ENCODE measurements around the gene KCNC1.

Gene KCNC1

DNA sequence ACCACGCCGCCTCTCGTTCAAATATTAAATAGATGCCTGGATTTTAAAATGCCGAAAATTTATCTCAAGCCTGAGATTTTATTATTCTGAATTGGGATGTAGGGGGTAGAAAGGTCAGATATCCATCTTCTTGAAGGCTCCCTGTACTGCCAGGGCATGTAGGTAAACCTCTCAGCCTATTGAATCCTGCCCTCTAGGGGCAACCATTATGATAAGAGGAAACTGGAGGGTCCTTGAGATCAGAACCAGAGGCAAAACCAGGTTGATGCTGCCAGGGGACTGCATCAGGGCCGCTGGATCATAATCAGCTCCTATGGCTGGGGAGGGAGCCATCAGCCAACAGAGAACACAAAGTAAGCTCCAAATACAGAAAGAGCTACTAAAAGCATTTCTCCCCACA, 92.4 kb downstream of the KCNC1 start:
- DNase-seq (ENCODE audit: low read depth) = peak; percentile 11

DNA sequence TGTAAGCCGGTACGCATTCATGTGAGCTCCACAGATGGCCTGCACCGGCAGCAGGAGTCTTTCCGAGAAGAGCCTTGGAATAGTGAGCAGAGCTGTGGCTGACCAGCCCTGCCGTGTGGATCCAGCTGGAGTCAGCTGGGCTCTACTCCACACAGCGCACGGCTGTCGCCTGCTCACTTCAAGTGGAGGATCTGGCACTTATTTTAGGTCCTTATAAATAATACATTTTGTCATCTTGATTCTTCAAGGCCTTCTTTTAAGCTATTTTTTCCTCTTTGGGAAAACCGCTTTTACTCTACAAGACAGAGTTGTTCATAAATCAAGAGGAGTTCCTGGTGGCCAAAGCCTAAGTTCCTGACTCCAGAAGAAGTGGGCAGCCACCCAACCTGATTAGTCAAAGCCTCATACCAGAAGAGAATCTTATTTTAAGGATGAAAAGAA, 93.8 kb downstream of the KCNC1 start:
- DNase-seq (ENCODE audit: low read depth) = peak; percentile 18

DNA sequence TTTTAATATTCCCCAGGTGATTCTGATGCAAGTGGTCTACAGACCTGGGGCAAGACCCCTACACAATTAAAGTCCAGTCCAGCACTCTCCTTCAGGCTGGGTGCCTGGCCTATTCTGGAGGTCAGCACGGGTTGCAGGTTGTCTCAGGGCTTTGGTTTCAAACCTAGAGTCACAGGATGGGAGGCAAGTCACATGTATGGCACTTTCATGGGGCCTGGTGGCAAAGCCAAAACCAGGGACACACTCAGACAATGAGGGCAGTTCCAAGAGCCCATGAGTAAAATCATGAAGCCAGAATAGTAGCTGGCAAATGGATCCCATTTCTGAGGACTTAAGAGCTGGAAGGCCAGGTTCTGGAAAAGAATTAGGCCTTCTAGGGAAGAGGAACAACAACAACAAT, 96.6 kb downstream of the KCNC1 start:
- no peak for DNase-seq (ENCODE audit: low read depth)

DNA sequence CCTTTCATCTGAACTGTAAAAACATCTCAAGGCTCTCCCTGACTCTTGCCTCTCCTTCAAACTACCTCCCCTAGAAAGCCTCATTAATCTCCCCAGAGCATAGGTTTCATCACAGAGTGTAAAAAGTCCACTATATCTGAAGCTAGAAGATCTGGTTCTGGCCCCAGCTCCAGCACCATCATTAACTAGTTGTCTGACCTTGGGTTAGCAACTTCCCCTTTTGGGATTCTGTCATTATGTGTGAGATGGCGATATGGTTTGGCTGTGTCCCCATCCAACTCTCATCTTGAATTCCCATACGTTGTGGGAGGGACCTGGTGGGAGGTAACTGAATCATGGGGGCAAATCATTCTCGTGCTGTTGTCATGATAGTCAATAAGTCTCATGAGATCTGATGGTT, 97.3 kb downstream of the KCNC1 start:
- no peak for DNase-seq (ENCODE audit: low read depth)

All from iris pigment epithelial cell (primary cell).